Cardiac fibroblast (primary cell): Measurements from ENCODE around the gene DCTN3.

Experiments used
- DNase-seq, 2 donors: peaks; one replicate each; pipeline versions ENCODE4 v3.0.0 to v3.0.0-alpha.2; 2010; ENCODE audit warnings: low read depth in 2 of 2
- H3K4me3 ChIP-seq, 2 donors: replicated peaks in 1 of 2; 1 replicate in 1 of 2; 2 replicates in 1 of 2; pipeline ENCODE4 v1.5.1; 2011; ENCODE audit warnings: low read depth in 2 of 2, low read length in 2 of 2, mild to moderate bottlenecking in 2 of 2, moderate library complexity in 1 of 2
- CTCF ChIP-seq: IDR thresholded peaks from one replicate; pipeline ENCODE4 v1.5.1; 2011; ENCODE audit warnings: low read depth, mild to moderate bottlenecking, low read length, inconsistent platforms

The DCTN3 gene

GRCh38 chr9:34584970-34585369, 35.3 kb downstream of the DCTN3 start:
- TF ChIP-seq CTCF: no peak
- no peak for DNase-seq
- no peak overlapping the region for H3K4me3 ChIP-seq

- DNase-seq: no peak
These were observed 37.5 kb downstream of the DCTN3 start for GRCh38 chr9:34582787-34583186.

GRCh38 chr9:34581318-34581717, 39.0 kb downstream of the DCTN3 start:
- DNase-seq: no peak
- no peak for TF ChIP-seq CTCF

More at GRCh38 chr9:34582787-34583186, 37.5 kb downstream of the DCTN3 start:
- H3K4me3 ChIP-seq: no peak overlapping the region
- TF ChIP-seq CTCF: no peak

GRCh38 chr9:34580358-34580757, 39.9 kb downstream of the DCTN3 start:
- no peak for DNase-seq
- no peak for TF ChIP-seq CTCF
- no peak overlapping the region for H3K4me3 ChIP-seq

More at GRCh38 chr9:34581318-34581717, 39.0 kb downstream of the DCTN3 start:
- H3K4me3 ChIP-seq: no peak overlapping the region

- H3K4me3 ChIP-seq: no peak overlapping the region
- DNase-seq: no peak
- TF ChIP-seq CTCF: no peak
These were observed 40.5 kb downstream of the DCTN3 start for GRCh38 chr9:34579808-34580163.

GRCh38 chr9:34579104-34579807, 41.0 kb downstream of the DCTN3 start:
- TF ChIP-seq CTCF: no peak
- DNase-seq: no peak
- H3K4me3 ChIP-seq: no peak overlapping the region
